ENCODE data around the gene RMND5B. TPM values are rescaled to one million over a fixed set of nuclear protein-coding genes. Genes with fewer than 3 reads are reported as not detected.

The RMND5B gene
- total RNA-seq, 2 donors from 2014 or later, result 36.0 to 36.9 TPM

DNA sequence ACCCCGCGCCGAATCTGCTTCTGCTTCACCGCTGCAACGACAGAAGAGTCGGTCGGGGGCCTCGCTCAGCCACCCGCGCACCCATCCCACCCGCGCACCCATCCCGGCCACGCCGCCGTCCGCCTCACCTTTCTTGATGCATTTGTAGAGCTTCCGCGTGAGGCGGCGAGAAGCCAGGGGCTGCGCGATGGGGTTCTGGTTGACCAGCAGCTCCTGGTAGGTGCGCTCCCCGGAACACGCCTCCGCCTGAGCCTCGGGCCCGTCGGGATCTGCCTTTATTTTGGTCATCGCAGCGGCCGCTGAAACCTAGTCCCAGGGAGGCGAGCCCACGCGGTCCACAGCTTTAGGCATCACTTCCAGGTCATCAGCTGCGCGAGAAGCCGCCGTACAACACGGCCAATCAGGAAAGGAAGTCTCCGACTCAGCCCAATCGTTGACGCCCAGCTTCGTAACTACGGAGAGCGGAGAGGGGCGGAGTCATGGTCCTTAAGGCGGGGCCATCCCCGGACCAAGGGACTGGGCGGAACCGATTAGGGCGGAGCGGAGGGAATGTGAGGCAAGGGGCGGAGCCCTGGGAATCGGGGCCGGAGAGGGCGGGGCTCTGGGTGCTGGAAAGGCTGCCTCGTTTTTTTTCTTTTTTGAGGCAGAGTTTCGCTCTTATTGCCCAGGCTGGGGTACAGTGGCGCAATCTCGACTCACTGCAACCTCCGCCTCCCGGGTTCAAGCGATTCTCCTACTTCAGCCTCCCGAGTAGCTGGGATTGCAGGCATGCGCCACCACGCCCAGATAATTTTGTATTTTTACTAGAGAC, 22.9 kb downstream of the RMND5B start, which contains the start of gene NHP2:
TSS of gene NHP2 (minus strand) at position 356 of the 811 bp plus-strand sequence. CDS start at position 288, 68 bp downstream.
- Histone ChIP-seq H3K27ac (ENCODE audit: low read depth, low read length) (peak within 1 kb of the TSS; percentile 8), H3K27me3 (ENCODE audit: control insufficient read depth, insufficient read depth, low read length, poor library complexity, severe bottlenecking) (no peaks in the 10 kb centered on the region), H3K9ac (ENCODE audit: extremely low read depth, low read length, poor library complexity, severe bottlenecking) (peak within 1 kb of the TSS; percentile 67), H3K4me3 (ENCODE audit: low read length) (peak within 1 kb of the TSS; percentile 92), H3K9me3 (ENCODE audit: control insufficient read depth, low read length) (no peaks in the 10 kb centered on the region), H3K36me3 (ENCODE audit: control insufficient read depth, insufficient read depth, low read length) (peaks cover 30% of the 10 kb centered on the region), H3K4me1 (ENCODE audit: control insufficient read depth, insufficient read depth, low read length) (no peaks in the 10 kb centered on the region)
- peak; percentile 100 for DNase-seq
- WGBS, 2 experiments (ENCODE audit: insufficient coverage in 1 of 2, insufficient read length in 1 of 2), result 6% methylated on average over 46 to 67 of the region's 68 CpGs
- Mint-ChIP-seq H3K36me3 (ENCODE audit: low read depth) (peaks cover 28% of the 10 kb centered on the region), H3K27me3 (ENCODE audit: insufficient read depth) (no peaks in the 10 kb centered on the region), H3K4me1 (peaks cover 9% of the 10 kb centered on the region), H3K9me3 (no peaks in the 10 kb centered on the region), H3K27ac (peak within 1 kb of the TSS; percentile 95), H3K4me3 (peak within 1 kb of the TSS; percentile 92)
- TF ChIP-seq, protein P1, sequence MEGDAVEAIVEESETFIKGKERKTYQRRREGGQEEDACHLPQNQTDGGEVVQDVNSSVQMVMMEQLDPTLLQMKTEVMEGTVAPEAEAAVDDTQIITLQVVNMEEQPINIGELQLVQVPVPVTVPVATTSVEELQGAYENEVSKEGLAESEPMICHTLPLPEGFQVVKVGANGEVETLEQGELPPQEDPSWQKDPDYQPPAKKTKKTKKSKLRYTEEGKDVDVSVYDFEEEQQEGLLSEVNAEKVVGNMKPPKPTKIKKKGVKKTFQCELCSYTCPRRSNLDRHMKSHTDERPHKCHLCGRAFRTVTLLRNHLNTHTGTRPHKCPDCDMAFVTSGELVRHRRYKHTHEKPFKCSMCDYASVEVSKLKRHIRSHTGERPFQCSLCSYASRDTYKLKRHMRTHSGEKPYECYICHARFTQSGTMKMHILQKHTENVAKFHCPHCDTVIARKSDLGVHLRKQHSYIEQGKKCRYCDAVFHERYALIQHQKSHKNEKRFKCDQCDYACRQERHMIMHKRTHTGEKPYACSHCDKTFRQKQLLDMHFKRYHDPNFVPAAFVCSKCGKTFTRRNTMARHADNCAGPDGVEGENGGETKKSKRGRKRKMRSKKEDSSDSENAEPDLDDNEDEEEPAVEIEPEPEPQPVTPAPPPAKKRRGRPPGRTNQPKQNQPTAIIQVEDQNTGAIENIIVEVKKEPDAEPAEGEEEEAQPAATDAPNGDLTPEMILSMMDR (conservative IDR thresholded peaks at IDR 0.05), result no peak

DNA sequence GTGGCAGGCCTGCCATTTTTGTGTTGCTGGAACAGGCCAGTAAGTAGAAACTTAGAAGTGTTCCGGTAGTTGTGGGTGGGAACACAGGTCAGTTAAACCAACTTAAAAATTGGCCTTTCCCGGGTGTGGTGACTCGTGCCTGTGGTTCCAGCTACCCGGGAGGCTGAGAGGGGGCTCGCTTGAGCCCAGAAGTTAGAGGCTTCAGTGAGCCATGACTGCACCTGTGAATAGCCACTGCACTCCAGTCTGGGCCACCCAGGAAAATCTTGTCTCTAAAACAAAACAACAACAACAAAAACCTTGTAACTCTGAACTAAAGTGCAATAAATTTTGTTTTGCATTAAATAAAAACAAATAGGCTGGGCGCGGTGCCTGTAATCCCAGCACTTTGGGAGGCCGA, 24.3 kb downstream of the RMND5B start:
- Histone ChIP-seq H3K27me3 (ENCODE audit: control insufficient read depth, insufficient read depth, low read length, poor library complexity, severe bottlenecking) (no peaks in the 10 kb centered on the region), H3K9ac (ENCODE audit: extremely low read depth, low read length, poor library complexity, severe bottlenecking) (no peak overlapping the region), H3K27ac (ENCODE audit: low read depth, low read length) (no peak overlapping the region), H3K4me3 (ENCODE audit: low read length) (no peak overlapping the region), H3K36me3 (ENCODE audit: control insufficient read depth, insufficient read depth, low read length) (peaks cover 17% of the 10 kb centered on the region), H3K9me3 (ENCODE audit: control insufficient read depth, low read length) (no peaks in the 10 kb centered on the region), H3K4me1 (ENCODE audit: control insufficient read depth, insufficient read depth, low read length) (no peaks in the 10 kb centered on the region)
- Mint-ChIP-seq H3K27me3 (ENCODE audit: insufficient read depth) (no peaks in the 10 kb centered on the region), H3K36me3 (ENCODE audit: low read depth) (peaks cover 17% of the 10 kb centered on the region), H3K9me3 (no peaks in the 10 kb centered on the region), H3K27ac (no peak overlapping the region), H3K4me1 (peaks cover 14% of the 10 kb centered on the region), H3K4me3 (no peak overlapping the region)
- DNase-seq, result no peak
- 92% methylated on average over 4 to 8 of the region's 8 CpGs for WGBS, 2 experiments (ENCODE audit: insufficient coverage in 1 of 2, insufficient read length in 1 of 2)
- TF ChIP-seq, protein P1 (conservative IDR thresholded peaks at IDR 0.05), result no peak

DNA sequence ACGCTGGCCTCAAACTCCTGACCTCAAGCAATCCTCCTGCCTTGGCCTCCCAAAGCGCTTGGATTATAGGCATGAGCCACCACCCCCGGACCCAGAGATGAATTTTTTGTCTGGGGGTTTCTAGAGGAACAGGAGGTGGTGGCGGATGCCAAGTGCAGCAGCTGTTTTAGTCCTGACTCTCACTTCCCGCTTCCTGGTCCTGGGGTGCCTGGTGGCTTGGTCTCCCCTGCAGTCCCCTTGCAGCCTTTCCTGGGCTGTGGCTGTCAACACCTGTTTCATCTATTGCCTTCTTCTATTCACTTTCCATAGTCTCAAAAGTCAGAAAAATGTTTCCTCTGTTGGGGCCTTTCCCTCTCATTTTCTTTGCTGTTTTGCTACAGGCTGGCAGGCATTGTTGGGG, 29.4 kb downstream of the RMND5B start:
- Histone ChIP-seq H3K27me3 (ENCODE audit: control insufficient read depth, insufficient read depth, low read length, poor library complexity, severe bottlenecking) (peaks cover 27% of the 10 kb centered on the region), H3K36me3 (ENCODE audit: control insufficient read depth, insufficient read depth, low read length) (no peaks in the 10 kb centered on the region), H3K4me3 (ENCODE audit: low read length) (no peak overlapping the region), H3K4me1 (ENCODE audit: control insufficient read depth, insufficient read depth, low read length) (no peaks in the 10 kb centered on the region), H3K9me3 (ENCODE audit: control insufficient read depth, low read length) (no peaks in the 10 kb centered on the region), H3K9ac (ENCODE audit: extremely low read depth, low read length, poor library complexity, severe bottlenecking) (no peak overlapping the region), H3K27ac (ENCODE audit: low read depth, low read length) (no peak overlapping the region)
- Mint-ChIP-seq H3K4me3 (no peak overlapping the region), H3K4me1 (peaks cover 7% of the 10 kb centered on the region), H3K27me3 (ENCODE audit: insufficient read depth) (peaks cover 32% of the 10 kb centered on the region), H3K9me3 (no peaks in the 10 kb centered on the region), H3K27ac (no peak overlapping the region), H3K36me3 (ENCODE audit: low read depth) (no peaks in the 10 kb centered on the region)
- TF ChIP-seq, protein P1 (conservative IDR thresholded peaks at IDR 0.05), result no peak
- no peak for DNase-seq
- 83 to 95% methylated on average over 4 to 5 of the region's 5 CpGs for WGBS, 2 experiments (ENCODE audit: insufficient coverage in 1 of 2, insufficient read length in 1 of 2)

Measured in endodermal cell (in vitro differentiated cells).